Brain microvascular endothelial cell (primary cell): ENCODE results near the gene TMEM254.
A peak's percentile ranks its signal among the peaks of the same experiment; 100 is the strongest.
"Not testable (repeated sequence)": the region's sequence is repeated elsewhere in the genome, so short reads cannot be mapped to it uniquely, and the experiment has no call there.

Experiments
- DNase-seq: peaks from one replicate; pipeline ENCODE4 v3.0.0-alpha.2; 2020
- H3K27ac ChIP-seq: fragments of 250-450 bp; sonication (Bioruptor Pico); 2 replicates; pipeline ENCODE4 v1.5.1; 2020; ENCODE audit warnings: mild to moderate bottlenecking, moderate library complexity
- H3K27me3 ChIP-seq: fragments of 250-450 bp; sonication (Bioruptor Pico); replicated peaks from 2 replicates; pipeline ENCODE4 v1.5.1; 2020; ENCODE audit warnings: mild to moderate bottlenecking
- H3K36me3 ChIP-seq: fragments of 250-450 bp; sonication (Bioruptor Pico); replicated peaks from 2 replicates; pipeline ENCODE4 v1.5.1; 2020; ENCODE audit warnings: mild to moderate bottlenecking
- H3K4me3 ChIP-seq: 2 replicates; pipeline ENCODE4 v1.5.1; 2011; ENCODE audit warnings: low read depth, mild to moderate bottlenecking, control low read depth, low read length, moderate library complexity
- CTCF ChIP-seq: IDR thresholded peaks from 2 replicates; pipeline ENCODE4 v1.5.1; 2011; ENCODE audit warnings: low read depth, mild to moderate bottlenecking, moderate library complexity, low read length, control low read depth, inconsistent platforms; ENCODE audit errors: missing control alignments
- in situ Hi-C: cut with HindIII; loops from 2 replicates; pipeline ENCODE4 v1.10.0; 2017; ENCODE audit warnings: low sequenced_read_pairs, low pct_ligation_motif_present

Gene TMEM254

GRCh38 chr10:80133206-80133605 lies 54.7 kb downstream of the TMEM254 start:
- no peaks in the 10 kb centered on the region for H3K27me3 ChIP-seq
- TF ChIP-seq CTCF, result no peak
- no peaks in the 10 kb centered on the region for H3K36me3 ChIP-seq
- no peak overlapping the region for H3K27ac ChIP-seq
- peak overlapping the region; percentile 58 for H3K4me3 ChIP-seq
- in situ Hi-C loops, result no loop called here
- DNase-seq, result no peak

DNA sequence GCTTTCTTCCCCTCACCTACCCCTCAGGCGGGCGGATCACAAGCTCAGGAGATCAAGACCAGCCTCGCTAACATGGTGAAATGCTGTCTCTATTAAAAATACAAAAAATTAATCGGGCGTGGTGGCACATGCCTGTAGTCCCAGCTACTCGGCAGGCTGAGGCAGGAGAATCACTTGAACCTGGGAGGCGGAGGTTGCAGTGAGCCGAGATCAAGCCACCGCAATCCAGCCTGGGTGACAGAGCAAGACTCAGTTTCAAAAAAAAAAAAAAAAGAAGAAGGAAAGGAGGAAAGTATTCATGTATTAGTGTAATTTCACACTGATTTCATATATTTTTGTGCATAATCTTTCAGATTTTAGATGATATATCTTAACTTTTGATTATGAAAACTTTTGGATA lies 55.2 kb downstream of the TMEM254 start:
- in situ Hi-C loops, H3K27me3 ChIP-seq, H3K36me3 ChIP-seq, H3K27ac ChIP-seq, DNase-seq, H3K4me3 ChIP-seq: not testable (repeated sequence)

GRCh38 chr10:80136134-80136571 lies 57.7 kb downstream of the TMEM254 start:
- peak; percentile 58 for DNase-seq
- H3K27me3 ChIP-seq, result no peaks in the 10 kb centered on the region
- no peaks in the 10 kb centered on the region for H3K36me3 ChIP-seq
- H3K4me3 ChIP-seq, result no peak overlapping the region
- in situ Hi-C loops, result no loop called here
- no peak overlapping the region for H3K27ac ChIP-seq
- no peak for TF ChIP-seq CTCF

DNA sequence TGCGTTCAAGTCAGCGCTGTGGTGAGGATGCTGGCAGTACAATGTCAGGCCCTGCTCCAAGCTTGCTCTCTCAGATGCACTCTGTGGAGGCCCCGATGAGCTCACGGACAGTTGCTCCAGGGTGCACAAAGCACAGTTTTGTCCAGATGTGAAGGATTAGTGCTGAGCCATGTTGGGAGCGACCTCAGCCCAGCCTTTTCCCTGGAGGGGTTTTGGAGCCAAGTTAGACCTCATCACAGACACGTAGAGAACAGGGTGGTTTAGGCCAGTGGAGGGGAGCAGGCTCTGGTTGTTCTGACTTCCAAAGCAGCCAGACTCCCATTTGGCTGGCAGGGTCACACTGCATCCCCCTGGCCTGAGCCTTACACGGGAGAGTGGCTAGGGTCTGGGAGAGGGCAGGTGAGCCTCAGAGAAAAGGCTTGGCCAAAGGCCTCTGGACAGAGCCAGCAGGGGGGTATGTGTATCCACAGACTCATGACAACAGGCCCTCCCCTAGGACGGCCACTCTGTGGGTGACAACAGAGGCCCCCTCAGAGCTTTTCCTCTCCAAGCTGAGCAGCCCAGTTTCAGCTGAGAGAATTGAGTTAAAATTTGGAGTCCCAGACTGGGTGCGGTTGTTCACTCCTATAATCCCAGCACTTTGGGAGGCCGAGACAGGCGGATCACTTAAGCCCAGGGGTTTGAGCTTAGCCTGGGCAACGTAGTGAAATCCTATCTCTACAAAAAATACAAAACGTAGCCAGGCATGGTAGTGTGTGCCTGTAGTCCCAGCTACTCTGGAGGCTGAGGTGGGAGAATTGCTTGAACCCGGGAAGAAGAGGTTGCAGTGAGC lies 58.8 kb downstream of the TMEM254 start:
- in situ Hi-C loops, result no loop called here
- no peak overlapping the region for H3K4me3 ChIP-seq
- H3K27ac ChIP-seq, result no peak overlapping the region
- H3K36me3 ChIP-seq, result no peaks in the 10 kb centered on the region
- no peak for DNase-seq
- no peak for TF ChIP-seq CTCF
- H3K27me3 ChIP-seq, result no peaks in the 10 kb centered on the region

- Histone ChIP-seq H3K27me3 (no peaks in the 10 kb centered on the region), H3K27ac (no peak overlapping the region), H3K4me3 (no peak overlapping the region), H3K36me3 (no peaks in the 10 kb centered on the region)
- in situ Hi-C loops, result no loop called here
- DNase-seq, result no peak
- no peak for TF ChIP-seq CTCF
Measured at GRCh38 chr10:80137920-80138319, 59.5 kb downstream of the TMEM254 start.

DNA sequence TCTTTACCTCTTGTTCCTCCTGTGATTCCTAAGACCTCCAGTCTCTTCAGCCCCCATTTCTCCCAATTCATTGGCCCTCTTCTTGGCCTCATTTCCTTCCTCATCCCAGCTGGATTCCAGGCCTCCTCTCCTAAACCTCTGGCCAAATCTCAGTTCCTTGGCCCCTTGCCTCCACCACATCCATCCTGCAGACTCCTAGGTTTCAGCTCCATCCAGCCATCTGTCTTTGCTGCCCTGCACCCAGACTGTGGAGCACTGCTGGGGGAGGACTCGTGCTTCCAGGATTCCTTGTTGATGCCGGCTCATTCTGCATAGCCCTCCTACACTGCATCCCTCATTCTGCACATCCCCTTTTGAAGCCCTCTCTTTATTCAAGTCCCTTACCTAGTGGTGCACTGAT lies 60.8 kb downstream of the TMEM254 start:
- Histone ChIP-seq H3K4me3 (no peak overlapping the region), H3K27me3 (no peaks in the 10 kb centered on the region), H3K36me3 (no peaks in the 10 kb centered on the region), H3K27ac (no peak overlapping the region)
- no peak for DNase-seq
- no peak for TF ChIP-seq CTCF
- in situ Hi-C loops, result no loop called here
